ENCODE measurements around the gene FAM89A. TPM values are rescaled to one million over a fixed set of nuclear protein-coding genes. Genes with fewer than 3 reads are reported as not detected.

FAM89A gene
- total RNA-seq, 3 donors from 2014 or later: 30.7 to 97.1 (median 39.0) TPM

DNA sequence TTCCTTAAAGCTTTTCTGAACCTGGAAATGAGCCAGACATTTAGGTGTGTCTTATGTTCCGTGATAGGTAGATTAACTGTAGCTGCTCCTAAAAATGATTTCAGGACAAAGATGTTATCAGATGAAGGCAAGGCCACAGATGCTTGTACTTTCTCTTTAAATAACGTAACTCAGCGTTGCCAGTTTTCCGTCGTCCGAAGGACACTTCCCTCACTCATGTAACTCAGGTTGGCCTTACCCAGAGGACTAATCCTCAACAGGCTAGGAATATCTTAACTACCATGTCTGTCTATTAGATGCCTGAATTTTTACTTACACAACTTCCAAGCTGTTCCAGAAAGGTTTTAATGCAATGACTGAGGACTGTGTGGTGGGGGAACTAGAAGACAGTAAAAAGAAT, 35.4 kb upstream of the FAM89A start:
- no peaks in the 10 kb centered on the region for H3K36me3 ChIP-seq
- intact Hi-C loops (cut with DNase I; ENCODE audit: low total_unique reads): no loop called here
- H3K27ac ChIP-seq: no peak overlapping the region
- no peaks in the 10 kb centered on the region for H3K4me1 ChIP-seq
- H3K27me3 ChIP-seq: no peaks in the 10 kb centered on the region
- TF ChIP-seq, protein P1, sequence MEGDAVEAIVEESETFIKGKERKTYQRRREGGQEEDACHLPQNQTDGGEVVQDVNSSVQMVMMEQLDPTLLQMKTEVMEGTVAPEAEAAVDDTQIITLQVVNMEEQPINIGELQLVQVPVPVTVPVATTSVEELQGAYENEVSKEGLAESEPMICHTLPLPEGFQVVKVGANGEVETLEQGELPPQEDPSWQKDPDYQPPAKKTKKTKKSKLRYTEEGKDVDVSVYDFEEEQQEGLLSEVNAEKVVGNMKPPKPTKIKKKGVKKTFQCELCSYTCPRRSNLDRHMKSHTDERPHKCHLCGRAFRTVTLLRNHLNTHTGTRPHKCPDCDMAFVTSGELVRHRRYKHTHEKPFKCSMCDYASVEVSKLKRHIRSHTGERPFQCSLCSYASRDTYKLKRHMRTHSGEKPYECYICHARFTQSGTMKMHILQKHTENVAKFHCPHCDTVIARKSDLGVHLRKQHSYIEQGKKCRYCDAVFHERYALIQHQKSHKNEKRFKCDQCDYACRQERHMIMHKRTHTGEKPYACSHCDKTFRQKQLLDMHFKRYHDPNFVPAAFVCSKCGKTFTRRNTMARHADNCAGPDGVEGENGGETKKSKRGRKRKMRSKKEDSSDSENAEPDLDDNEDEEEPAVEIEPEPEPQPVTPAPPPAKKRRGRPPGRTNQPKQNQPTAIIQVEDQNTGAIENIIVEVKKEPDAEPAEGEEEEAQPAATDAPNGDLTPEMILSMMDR (IDR thresholded peaks at IDR 0.05): no peak
- TF ChIP-seq POLR2A (IDR thresholded peaks at IDR 0.05) (no peak), POLR2AphosphoS5 (IDR thresholded peaks at IDR 0.05) (no peak)
- no peaks in the 10 kb centered on the region for H3K9me3 ChIP-seq
- no peak for DNase-seq (ENCODE audit: low spot score in 2 of 2)
- no peak overlapping the region for H3K4me3 ChIP-seq

DNA sequence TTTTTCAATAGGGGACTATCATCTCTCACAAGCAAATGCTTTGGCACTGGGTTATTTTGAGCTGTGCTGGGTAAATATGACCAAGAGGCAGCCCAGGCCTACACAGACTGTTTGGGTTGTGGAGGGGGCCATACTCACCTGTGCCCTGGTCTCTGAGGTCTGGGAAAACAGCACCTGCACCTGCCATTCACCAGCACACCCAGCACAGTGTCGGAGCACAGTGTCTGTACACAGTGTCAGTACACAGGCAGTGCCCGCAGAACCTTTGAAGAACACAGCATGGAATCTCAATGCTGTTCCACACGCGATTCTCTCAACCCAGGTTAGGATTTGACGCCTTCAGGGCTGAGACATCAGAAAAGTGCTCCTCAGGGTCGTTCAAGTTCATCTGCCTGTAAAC, 35.0 kb upstream of the FAM89A start:
- TF ChIP-seq, protein P1 (IDR thresholded peaks at IDR 0.05): no peak
- TF ChIP-seq POLR2A (IDR thresholded peaks at IDR 0.05) (no peak), POLR2AphosphoS5 (IDR thresholded peaks at IDR 0.05) (no peak)
- Histone ChIP-seq H3K27ac (no peak overlapping the region), H3K9me3 (no peaks in the 10 kb centered on the region), H3K36me3 (no peaks in the 10 kb centered on the region), H3K4me1 (no peaks in the 10 kb centered on the region), H3K27me3 (no peaks in the 10 kb centered on the region), H3K4me3 (no peak overlapping the region)
- intact Hi-C loops (cut with DNase I; ENCODE audit: low total_unique reads): no loop called here
- DNase-seq (ENCODE audit: low spot score in 2 of 2): no peak

DNA sequence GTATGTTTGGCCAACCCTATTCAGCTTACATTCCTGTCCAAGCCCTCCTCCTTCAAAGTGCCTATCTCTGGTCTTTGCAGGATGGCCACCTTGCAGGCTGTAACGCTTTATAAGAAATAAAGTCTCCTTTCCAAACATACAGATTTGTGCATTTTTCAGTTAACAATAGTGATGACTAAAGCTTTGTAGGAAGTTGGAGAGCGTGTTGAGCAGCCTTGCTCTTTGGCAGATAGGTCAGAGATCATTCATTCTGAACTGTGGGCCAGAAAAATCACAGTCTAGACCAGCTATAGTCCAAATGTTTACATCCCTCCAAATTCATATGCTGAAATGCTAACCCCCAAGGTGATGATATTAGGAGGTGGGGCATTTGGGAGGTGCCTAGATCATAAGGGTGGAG, 34.0 kb upstream of the FAM89A start:
- DNase-seq (ENCODE audit: low spot score in 2 of 2): no peak
- no peak overlapping the region for H3K27ac ChIP-seq
- intact Hi-C loops (cut with DNase I; ENCODE audit: low total_unique reads): no loop called here
- H3K27me3 ChIP-seq: no peaks in the 10 kb centered on the region
- H3K4me1 ChIP-seq: no peaks in the 10 kb centered on the region
- H3K36me3 ChIP-seq: no peaks in the 10 kb centered on the region
- TF ChIP-seq POLR2AphosphoS5 (IDR thresholded peaks at IDR 0.05) (no peak), POLR2A (IDR thresholded peaks at IDR 0.05) (no peak)
- TF ChIP-seq, protein P1 (IDR thresholded peaks at IDR 0.05): no peak
- no peak overlapping the region for H3K4me3 ChIP-seq
- H3K9me3 ChIP-seq: no peaks in the 10 kb centered on the region

DNA sequence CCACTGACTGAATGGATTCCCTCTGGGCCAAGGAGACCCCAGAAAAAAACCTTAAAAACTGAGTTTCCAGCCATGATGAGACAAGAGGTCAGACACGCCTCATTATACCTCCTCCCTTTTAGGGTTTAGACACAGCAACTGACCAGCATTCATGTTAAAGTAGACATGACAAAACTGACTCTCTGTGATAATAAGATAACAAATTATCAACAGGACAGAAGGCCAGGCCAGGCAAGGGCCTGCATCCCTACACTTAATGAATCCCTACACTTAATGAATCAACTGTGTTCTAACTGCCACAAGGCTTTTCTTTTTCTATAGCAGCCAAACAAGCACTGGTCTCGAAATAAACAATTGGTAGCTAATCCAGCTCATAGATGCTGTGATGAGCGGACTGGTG, 33.3 kb upstream of the FAM89A start:
- Histone ChIP-seq H3K4me1 (no peaks in the 10 kb centered on the region), H3K36me3 (no peaks in the 10 kb centered on the region), H3K9me3 (no peaks in the 10 kb centered on the region), H3K27ac (no peak overlapping the region), H3K27me3 (no peaks in the 10 kb centered on the region), H3K4me3 (no peak overlapping the region)
- intact Hi-C loops (cut with DNase I; ENCODE audit: low total_unique reads): no loop called here
- TF ChIP-seq POLR2AphosphoS5 (IDR thresholded peaks at IDR 0.05) (no peak), POLR2A (IDR thresholded peaks at IDR 0.05) (no peak)
- TF ChIP-seq, protein P1 (IDR thresholded peaks at IDR 0.05): no peak
- DNase-seq (ENCODE audit: low spot score in 2 of 2): no peak

DNA sequence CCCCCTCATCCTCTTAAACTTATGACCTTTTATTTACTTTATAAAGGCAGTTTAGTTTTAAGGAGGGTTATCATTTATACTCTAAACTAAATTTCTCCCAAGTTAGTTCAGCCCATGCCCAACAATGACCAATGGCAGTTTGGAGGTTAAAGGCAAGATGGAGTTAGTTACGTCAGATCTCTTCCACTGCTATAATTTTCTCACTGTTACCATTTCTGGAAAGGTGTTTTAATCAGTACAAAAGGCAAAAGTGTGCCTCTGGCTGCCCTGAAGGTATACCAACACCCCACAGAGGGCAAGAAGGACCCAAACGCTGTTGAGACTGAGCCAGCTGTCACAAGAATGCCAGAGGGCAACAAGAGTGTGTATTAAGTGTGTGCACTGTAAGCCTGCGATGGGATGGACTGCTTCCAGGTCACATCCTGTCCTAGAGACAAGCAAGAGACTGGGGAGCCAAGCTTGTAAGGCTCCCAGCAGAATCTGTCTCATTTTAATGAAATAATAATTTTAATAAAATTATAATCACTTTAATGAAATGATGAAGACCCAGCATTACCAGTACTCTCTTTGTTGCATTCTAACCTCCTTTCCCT, 32.5 kb upstream of the FAM89A start:
- intact Hi-C loops (cut with DNase I; ENCODE audit: low total_unique reads): no loop called here
- DNase-seq (ENCODE audit: low spot score in 2 of 2): no peak
- no peaks in the 10 kb centered on the region for H3K9me3 ChIP-seq
- no peaks in the 10 kb centered on the region for H3K36me3 ChIP-seq
- H3K27ac ChIP-seq: no peak overlapping the region
- TF ChIP-seq, protein P1 (IDR thresholded peaks at IDR 0.05): no peak
- TF ChIP-seq POLR2A (IDR thresholded peaks at IDR 0.05): no peak
- no peak for TF ChIP-seq POLR2AphosphoS5 (IDR thresholded peaks at IDR 0.05)
- H3K4me3 ChIP-seq: no peak overlapping the region
- no peaks in the 10 kb centered on the region for H3K4me1 ChIP-seq
- H3K27me3 ChIP-seq: no peaks in the 10 kb centered on the region

Measured in breast epithelium (tissue), 4 donors.